Stimulated activated CD4-positive, alpha-beta T cell treated with anti-CD3 and anti-CD28 coated beads, Interleukin-1b, Interleukin-23, amount 100 ng/mL, for 48 hours (primary cell): ENCODE data around the gene RALBP1.

ENCODE experiments used
- DNase-seq: peaks from one replicate; pipeline ENCODE4 v3.0.0-alpha.2; 2020

RALBP1 gene

DNA sequence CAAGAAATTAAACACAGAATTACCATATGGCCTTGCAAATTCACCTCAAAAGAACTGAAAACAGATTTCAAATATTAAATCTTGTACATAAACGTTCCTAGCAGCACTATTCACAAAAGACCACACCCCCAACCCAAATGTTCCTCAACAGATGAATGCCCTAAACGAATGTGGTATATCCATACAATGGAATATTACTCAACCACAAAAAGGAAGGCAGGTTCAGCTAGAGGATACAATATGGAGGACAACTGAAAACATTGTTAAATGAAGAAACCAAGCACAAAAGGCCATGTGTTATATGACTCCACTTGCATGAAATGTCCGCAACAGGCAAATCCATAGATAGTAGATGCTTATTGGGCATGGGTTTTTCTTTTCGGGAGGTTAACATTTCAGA lies 77.3 kb downstream of the RALBP1 start:
- DNase-seq = no peak

DNA sequence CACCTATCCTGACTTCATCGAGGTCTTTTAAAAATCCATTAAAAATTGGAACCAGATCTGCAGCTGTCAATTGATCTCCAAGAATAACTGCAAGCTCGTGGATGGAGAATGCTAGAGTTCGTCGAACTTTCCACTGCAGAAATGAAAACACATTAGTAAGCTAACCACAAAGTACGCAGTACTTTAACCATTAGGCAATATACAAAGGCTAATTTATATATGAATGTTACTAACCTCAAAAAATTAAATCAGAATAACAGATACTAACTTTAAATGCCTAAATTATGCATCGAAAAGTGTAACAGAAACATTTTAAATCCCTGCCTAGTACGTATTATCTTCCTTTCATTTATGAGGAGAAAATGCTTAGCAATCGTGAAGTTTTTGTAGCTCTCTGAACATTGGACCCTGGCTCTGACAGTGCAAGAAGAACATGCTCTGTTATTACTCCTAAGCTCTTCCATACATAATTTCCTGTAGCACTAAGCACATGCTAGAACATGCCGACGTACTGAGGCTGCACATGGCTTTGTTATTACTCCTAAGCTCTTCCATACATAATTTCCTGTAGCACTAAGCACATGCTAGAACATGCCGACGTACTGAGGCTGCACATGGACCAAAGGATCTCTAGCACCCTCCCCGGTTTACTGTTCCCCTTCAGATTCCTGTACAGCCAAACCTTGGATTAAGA lies 82.1 kb downstream of the RALBP1 start:
- no peak for DNase-seq

DNA sequence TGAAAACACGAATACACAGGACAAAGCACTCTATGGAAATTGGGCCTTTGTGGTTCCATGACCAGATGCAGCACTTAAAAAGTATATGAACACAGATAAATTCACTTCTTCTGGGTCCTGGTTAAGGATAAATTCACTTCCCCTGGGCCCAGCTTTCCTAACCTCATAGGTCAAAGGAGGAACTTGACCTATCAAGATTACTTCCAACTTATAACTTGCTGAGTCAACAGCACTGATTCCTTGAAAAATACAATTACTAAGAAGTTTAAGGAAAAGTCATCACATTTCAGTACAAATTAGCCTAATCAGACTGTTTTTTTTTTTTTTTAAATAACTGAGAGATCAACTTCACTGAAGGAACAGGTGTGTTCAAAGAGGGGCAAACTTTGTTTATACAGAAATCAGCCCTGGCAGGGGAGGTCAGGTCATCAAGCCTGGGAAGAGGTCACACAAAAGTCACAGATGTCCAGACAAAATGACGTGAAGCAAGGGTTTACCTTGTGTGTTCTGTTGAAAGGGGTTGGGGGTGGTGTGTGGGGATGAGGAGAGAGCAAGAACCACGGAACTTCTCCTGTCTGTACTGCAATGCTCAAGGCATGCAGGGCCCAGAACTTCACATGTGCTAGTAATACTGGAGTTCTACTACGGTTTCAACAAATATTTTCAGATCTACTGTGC lies 83.2 kb downstream of the RALBP1 start:
- DNase-seq = no peak

DNA sequence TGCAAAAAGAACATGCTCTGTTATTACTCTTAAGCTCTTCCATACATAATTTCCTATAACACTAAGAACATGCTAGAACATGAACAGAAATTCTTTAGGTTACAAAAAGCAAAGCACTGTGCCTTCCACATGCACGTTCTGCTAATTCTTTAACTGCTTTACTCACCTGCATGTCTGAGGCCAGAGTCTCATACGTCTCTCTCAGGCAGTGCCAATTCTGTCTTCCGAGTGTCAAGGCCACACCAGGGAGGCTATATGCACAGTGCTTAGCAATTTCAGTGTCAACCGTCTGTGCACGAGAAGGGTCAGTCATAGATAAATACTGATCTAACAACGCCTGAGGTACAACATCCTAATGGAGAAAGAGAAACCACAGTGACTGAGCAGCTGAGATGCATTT lies 83.9 kb downstream of the RALBP1 start:
- DNase-seq = no peak

DNA sequence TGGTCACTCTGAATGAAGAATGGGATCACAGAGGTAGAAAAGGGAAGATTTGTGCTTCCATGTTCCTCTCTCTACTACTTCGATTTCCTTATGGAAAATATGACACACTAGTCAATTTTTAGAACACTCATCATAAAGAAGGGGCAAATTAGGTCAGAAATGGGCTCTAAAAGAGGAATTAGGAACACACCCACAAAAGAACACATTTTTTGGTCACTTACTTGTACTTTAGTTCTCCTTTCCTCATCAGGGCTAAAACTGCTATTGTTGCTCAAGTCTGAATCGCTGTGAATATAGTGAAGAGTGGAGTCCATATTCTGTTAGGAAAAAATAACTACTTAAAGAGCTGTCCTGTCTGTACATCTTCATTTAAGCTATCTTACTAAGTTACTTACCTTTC lies 86.4 kb downstream of the RALBP1 start:
- DNase-seq = no peak

DNA sequence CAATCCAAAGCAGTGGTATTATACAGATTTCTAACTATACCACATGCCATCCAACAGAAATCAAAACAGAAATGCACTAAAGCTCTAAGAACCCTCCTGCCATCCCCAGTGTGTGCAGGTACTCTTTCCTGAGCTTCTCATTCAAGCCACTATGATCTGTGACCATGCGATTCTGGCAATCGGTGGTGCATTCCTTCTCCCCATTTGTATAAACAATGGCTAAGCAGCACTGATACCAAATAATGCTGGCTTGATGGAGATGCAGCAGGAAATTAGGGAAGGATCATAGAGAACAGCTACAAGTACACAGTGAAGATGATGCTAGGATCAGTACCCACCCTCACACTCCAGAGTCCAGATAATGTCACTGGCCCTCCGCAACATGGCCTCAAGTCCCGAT lies 87.3 kb downstream of the RALBP1 start:
- DNase-seq = no peak

DNA sequence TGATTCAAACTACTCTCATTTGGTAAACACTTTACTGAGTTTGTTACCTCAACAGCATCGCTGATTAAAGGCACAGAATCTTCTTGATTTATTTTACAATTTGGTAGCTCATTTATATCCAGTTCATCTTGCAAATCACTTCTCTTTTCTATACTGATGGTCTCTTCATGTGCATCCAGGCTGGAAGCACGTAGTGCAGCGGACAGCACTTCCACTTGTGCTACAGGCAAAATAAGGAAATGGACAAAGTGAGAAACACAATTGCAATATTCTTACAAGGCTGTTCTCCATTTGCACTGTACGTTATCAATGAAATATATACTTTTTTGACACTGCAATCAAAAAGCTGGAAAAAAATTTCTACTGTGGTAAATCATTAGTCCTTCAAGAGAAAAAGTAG lies 88.0 kb downstream of the RALBP1 start:
- DNase-seq = no peak

DNA sequence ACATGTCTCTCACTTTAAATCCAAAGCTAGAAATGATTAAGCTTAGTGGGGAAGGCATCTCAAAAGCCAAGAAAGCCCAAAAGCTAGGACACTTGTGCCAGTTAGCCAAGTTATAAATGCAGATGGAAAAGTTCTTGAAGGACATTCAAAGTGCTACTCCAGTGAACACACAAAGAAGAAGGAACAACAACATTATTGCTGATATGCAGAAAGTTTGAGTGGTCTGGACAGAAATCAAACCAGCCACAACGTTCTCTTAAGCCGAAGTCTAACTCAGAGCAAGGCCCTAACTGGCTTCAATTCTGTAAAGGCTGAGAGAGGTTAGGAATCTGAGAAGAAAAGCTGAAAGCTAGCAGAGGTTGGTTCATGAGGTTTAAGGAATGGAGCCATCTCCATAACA lies 90.1 kb downstream of the RALBP1 start:
- no peak for DNase-seq

DNA sequence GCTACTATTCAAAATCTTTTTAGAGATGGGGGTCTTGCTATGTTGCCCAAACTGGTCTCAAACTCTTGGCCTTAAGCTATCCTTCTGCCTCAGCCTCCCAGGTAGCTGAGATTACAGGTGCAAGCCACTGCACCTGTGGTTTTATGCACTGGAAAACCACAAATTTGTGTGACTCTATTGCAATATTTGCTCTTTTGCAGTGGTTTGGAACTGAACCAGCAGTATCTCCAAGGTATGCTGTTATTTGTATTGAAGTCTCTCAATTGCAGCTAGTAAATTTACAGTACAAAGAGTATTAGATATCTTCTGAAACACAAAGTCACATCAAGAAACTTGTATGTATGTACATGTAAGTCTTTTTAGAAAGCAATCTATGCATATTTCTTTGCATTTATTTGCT lies 92.9 kb downstream of the RALBP1 start:
- DNase-seq = no peak

GRCh38 chr18:9569178-9569577 lies 93.9 kb downstream of the RALBP1 start:
- no peak for DNase-seq

GRCh38 chr18:9570255-9570654 lies 94.9 kb downstream of the RALBP1 start:
- no peak for DNase-seq

DNA sequence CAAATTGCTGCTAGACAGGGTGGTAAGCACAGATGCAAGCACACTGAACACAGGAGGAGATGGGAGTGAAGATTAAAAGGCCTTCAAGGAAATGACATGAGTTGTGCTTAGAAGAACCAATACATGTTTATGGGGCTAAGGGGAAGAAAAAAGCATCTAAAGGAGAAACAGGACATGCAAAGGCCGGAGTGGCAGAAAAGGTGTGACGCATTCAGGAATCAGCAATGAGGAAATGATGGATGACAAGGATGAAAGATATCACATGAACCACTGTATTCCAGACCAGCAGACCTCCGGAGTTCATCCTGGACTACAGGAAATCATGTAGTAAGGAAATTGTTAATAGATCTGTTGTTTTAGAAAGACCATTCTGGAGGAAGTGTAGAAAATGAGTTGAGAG lies 96.2 kb downstream of the RALBP1 start:
- DNase-seq = no peak

GRCh38 chr18:9574473-9575115 lies 99.3 kb downstream of the RALBP1 start:
- no peak for DNase-seq

- DNase-seq = peak; percentile 4
Observed at GRCh38 chr18:9575558-9575957, 100.2 kb downstream of the RALBP1 start.

GRCh38 chr18:9577361-9577760 lies 102.0 kb downstream of the RALBP1 start:
- no peak for DNase-seq

DNA sequence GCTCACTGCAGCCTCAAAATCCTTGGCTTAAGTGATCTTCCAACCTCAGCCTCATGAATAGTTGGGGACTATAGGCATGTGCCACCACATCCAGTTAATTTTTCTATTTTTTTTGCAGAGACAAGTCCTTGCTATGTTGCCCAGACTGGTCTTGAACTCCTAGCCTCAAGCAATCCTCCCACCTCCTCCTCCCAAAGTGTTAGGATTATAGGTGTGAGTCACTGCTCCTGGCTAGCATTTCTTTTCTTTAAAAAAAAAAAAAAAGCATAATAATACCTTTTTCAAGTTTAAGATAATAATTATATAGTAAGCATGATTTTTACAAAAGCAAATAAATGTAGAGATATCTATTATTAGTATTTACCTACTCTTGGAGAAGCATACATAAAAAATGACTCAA lies 103.0 kb downstream of the RALBP1 start:
- DNase-seq = no peak

DNA sequence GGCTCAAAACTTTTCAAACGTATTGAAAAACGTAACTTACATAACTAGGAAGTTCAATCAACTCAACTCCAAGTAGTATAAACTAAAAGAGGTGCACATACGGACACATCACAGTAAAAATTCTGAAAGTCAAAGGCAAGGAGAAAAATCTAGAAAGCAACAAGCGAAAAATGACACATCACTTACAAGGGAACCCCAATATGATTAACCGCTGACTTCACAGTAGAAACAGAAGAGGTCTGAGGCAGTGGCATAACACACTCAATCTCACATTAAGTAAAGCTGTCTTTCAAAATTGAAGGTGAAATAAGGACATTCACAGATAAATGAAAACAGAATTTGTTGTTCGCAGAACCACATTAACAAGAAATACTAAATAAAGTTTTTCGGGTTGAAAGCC lies 106.4 kb downstream of the RALBP1 start:
- DNase-seq = no peak

DNA sequence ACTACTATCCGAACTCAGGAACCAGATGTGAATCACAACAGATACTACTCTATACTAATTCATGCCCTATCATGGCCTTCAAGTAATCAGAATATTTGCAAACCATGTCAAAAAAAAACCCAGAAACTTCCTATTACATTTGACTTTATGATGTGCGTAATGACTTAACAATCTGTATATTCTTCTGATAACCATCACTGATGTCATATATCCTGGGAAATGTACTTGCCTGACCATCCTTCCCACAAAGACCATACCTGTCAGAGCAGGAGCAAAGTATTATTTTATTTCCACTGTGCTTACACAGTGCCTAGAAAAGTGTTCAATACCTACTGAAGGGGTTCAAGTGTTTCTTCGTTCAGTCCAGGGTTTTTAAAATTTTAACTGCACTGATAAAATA lies 111.5 kb downstream of the RALBP1 start:
- no peak for DNase-seq
